ENCODE results near the gene BANK1.

GRCh38 chr4:101931619-101932018 lies 141.1 kb downstream of the BANK1 start:
- TF ChIP-seq CTCF (IDR thresholded peaks at IDR 0.05; ENCODE audit: borderline replicate concordance, extremely low read depth, low read length, poor library complexity, severe bottlenecking) (no peak), EZH2 (IDR thresholded peaks at IDR 0.05; ENCODE audit: borderline replicate concordance, low read depth, low read length, severe bottlenecking) (no peak)
